Mesenchymal stem cell (in vitro differentiated cells and primary cell): ENCODE results near the gene OR11A1.
A peak's percentile ranks its signal among the peaks of the same experiment; 100 is the strongest.

ENCODE experiments used
- DNase-seq: peaks from one replicate; pipeline ENCODE4 v3.0.0-alpha.2; 2013
- H2AFZ ChIP-seq: one replicate; pipeline ENCODE4 v1.6.1; 2013; ENCODE audit warnings: low read depth, mild to moderate bottlenecking, control low read depth, inconsistent platforms, low read length, moderate library complexity
- H2AK5ac ChIP-seq: 2 replicates; pipeline ENCODE4 v1.6.1; 2013; ENCODE audit warnings: low read length, moderate library complexity, mild to moderate bottlenecking, inconsistent platforms; ENCODE audit not compliant: severe bottlenecking
- H2BK120ac ChIP-seq: one replicate; pipeline ENCODE4 v1.6.1; 2013; ENCODE audit warnings: low read depth, mild to moderate bottlenecking, inconsistent platforms, low read length, moderate library complexity
- H2BK12ac ChIP-seq, 2 experiments: one replicate each; pipeline ENCODE4 v1.6.1; 2013; ENCODE audit warnings: inconsistent platforms in 2 of 2, low read length in 2 of 2, mild to moderate bottlenecking in 2 of 2, moderate library complexity in 2 of 2, control low read depth in 1 of 2
- H2BK15ac ChIP-seq: one replicate; pipeline ENCODE4 v1.6.1; 2013; ENCODE audit warnings: mild to moderate bottlenecking, low read depth, inconsistent platforms; ENCODE audit not compliant: poor library complexity, severe bottlenecking
- H2BK5ac ChIP-seq: 2 replicates; pipeline ENCODE4 v1.6.1; 2013; ENCODE audit warnings: low read depth, mild to moderate bottlenecking, low read length, control low read depth, inconsistent platforms; ENCODE audit not compliant: poor library complexity, severe bottlenecking
- H3K14ac ChIP-seq, 2 experiments: one replicate each; pipeline ENCODE4 v1.6.1; 2013; ENCODE audit warnings: inconsistent platforms in 2 of 2, low read length in 2 of 2, control low read depth in 1 of 2, mild to moderate bottlenecking in 1 of 2, moderate library complexity in 1 of 2
- H3K18ac ChIP-seq, 2 experiments: one replicate each; pipeline ENCODE4 v1.6.1; 2013; ENCODE audit warnings: inconsistent platforms in 2 of 2, low read length in 2 of 2, control low read depth in 1 of 2, low read depth in 1 of 2, mild to moderate bottlenecking in 1 of 2
- H3K23ac ChIP-seq, 2 experiments: one replicate each; pipeline ENCODE4 v1.6.1; 2013; ENCODE audit warnings: inconsistent platforms in 2 of 2, low read length in 2 of 2, mild to moderate bottlenecking in 2 of 2, moderate library complexity in 2 of 2, control low read depth in 1 of 2
- H3K27ac ChIP-seq: 2 replicates; pipeline ENCODE4 v1.5.1; 2013; ENCODE audit warnings: mild to moderate bottlenecking, moderate library complexity, low read length, control low read depth, inconsistent platforms; ENCODE audit not compliant: poor library complexity, severe bottlenecking
- H3K27me3 ChIP-seq, 2 experiments: 2 replicates each; pipeline versions ENCODE4 v1.6.1 to v1.7.0; 2013; ENCODE audit warnings: low read length in 2 of 2, mild to moderate bottlenecking in 2 of 2, moderate library complexity in 2 of 2, control low read depth in 1 of 2, inconsistent platforms in 1 of 2; ENCODE audit not compliant: control insufficient read depth in 1 of 2, insufficient read depth in 1 of 2
- H3K36me3 ChIP-seq, 2 experiments: 2 replicates each; pipeline versions ENCODE4 v1.6.1 to v1.7.0; 2013; ENCODE audit warnings: low read length in 2 of 2, control low read depth in 1 of 2, inconsistent platforms in 1 of 2, low read depth in 1 of 2, mild to moderate bottlenecking in 1 of 2; ENCODE audit not compliant: insufficient read depth in 2 of 2, control insufficient read depth in 1 of 2
- H3K4ac ChIP-seq, 2 experiments: one replicate each; pipeline ENCODE4 v1.6.1; 2013; ENCODE audit warnings: inconsistent platforms in 2 of 2, low read length in 2 of 2, mild to moderate bottlenecking in 2 of 2, moderate library complexity in 2 of 2, control low read depth in 1 of 2, low read depth in 1 of 2
- H3K4me1 ChIP-seq: 2 replicates; pipeline ENCODE4 v1.6.1; 2013; ENCODE audit warnings: low read depth, low read length, control low read depth; ENCODE audit not compliant: control insufficient read depth, insufficient read depth
- H3K4me2 ChIP-seq: 2 replicates; pipeline ENCODE4 v1.6.1; 2013; ENCODE audit warnings: low read length, mild to moderate bottlenecking, inconsistent platforms; ENCODE audit not compliant: poor library complexity, severe bottlenecking
- H3K4me3 ChIP-seq, 2 experiments: 2 replicates each; pipeline versions ENCODE4 v1.5.1 to v1.7.0; 2013; ENCODE audit warnings: low read length in 2 of 2, mild to moderate bottlenecking in 2 of 2, control low read depth in 1 of 2, low read depth in 1 of 2; ENCODE audit not compliant: insufficient read depth in 1 of 2
- H3K79me1 ChIP-seq: replicated peaks from 2 replicates; pipeline ENCODE4 v1.6.1; 2013; ENCODE audit warnings: mild to moderate bottlenecking, control low read depth, low read length, inconsistent platforms; ENCODE audit not compliant: poor library complexity, severe bottlenecking
- H3K9ac ChIP-seq: 2 replicates; pipeline ENCODE4 v1.7.0; 2013; ENCODE audit warnings: mild to moderate bottlenecking, low read length, moderate library complexity
- H3K9me3 ChIP-seq: 2 replicates; pipeline ENCODE4 v1.7.0; 2013; ENCODE audit warnings: mild to moderate bottlenecking, low read length; ENCODE audit not compliant: control insufficient read depth
- H4K8ac ChIP-seq: one replicate; pipeline ENCODE4 v1.6.1; 2013; ENCODE audit warnings: inconsistent platforms, mild to moderate bottlenecking, low read length, moderate library complexity
- H4K91ac ChIP-seq: one replicate; pipeline ENCODE4 v1.6.1; 2013; ENCODE audit warnings: mild to moderate bottlenecking, low read length, inconsistent platforms
- WGBS: methylation state at CpG from one replicate; pipeline ENCODE4 v1.1.7; 2013; ENCODE audit warnings: mixed read lengths; 5-methylcytosine and 5-hydroxymethylcytosine counted together

Gene OR11A1

GRCh38 chr6:29424575-29424974, 32.3 kb downstream of the OR11A1 start:
- H3K18ac ChIP-seq, result no peak overlapping the region
- H2BK5ac ChIP-seq, result no peak overlapping the region
- H3K4me3 ChIP-seq, result no peak overlapping the region
- H3K14ac ChIP-seq, result no peak overlapping the region
- H3K27me3 ChIP-seq, result no peaks in the 10 kb centered on the region
- H2BK12ac ChIP-seq, result no peak overlapping the region
- H3K23ac ChIP-seq, result no peak overlapping the region
- no peak for DNase-seq
- H2BK120ac ChIP-seq, result no peak overlapping the region
- no peaks in the 10 kb centered on the region for H3K79me1 ChIP-seq
- H3K4me1 ChIP-seq, result no peaks in the 10 kb centered on the region
- peaks cover 2% of the 10 kb centered on the region for H3K9me3 ChIP-seq
- H3K27ac ChIP-seq, result no peak overlapping the region
- no peak overlapping the region for H4K8ac ChIP-seq
- H2BK15ac ChIP-seq, result no peak overlapping the region
- H2AK5ac ChIP-seq, result no peak overlapping the region
- no peak overlapping the region for H3K4ac ChIP-seq
- WGBS, result 33% methylated on average over 1 of the region's 2 CpGs
- H3K9ac ChIP-seq, result no peak overlapping the region
- H4K91ac ChIP-seq, result no peak overlapping the region
- no peaks in the 10 kb centered on the region for H3K36me3 ChIP-seq
- H2AFZ ChIP-seq, result no peak overlapping the region
- H3K4me2 ChIP-seq, result no peak overlapping the region

DNA sequence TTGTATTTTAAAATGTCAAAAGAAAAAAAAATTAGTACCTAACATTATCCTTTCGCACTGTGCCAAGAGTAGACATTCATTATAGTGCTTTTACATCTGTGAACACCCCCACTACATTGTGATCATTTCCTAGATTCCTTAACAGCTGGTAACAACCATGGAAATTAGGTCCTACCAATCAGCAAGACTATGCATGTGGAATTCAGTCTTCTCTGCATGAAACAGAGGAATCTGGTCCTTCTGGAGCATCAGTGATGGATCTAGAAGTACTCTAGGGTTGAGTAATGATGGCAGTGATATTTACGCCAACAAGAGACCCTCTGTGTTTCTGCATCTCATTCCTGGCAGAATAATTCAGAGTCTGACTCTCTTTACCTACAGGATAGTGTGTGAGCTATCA, 32.7 kb downstream of the OR11A1 start:
- Histone ChIP-seq H2AK5ac (no peak overlapping the region), H2BK120ac (no peak overlapping the region), H3K4me2 (no peak overlapping the region), H2BK15ac (no peak overlapping the region), H2BK12ac (no peak overlapping the region), H3K27me3 (no peaks in the 10 kb centered on the region), H3K4me1 (no peaks in the 10 kb centered on the region), H4K91ac (no peak overlapping the region), H3K4me3 (no peak overlapping the region), H3K18ac (no peak overlapping the region), H3K36me3 (no peaks in the 10 kb centered on the region), H3K79me1 (no peaks in the 10 kb centered on the region), H3K4ac (no peak overlapping the region), H3K9ac (no peak overlapping the region), H3K14ac (no peak overlapping the region), H2BK5ac (no peak overlapping the region), H3K23ac (no peak overlapping the region), H4K8ac (no peak overlapping the region), H3K9me3 (peaks cover 2% of the 10 kb centered on the region), H2AFZ (no peak overlapping the region), H3K27ac (no peak overlapping the region)
- DNase-seq, result no peak
- 79% methylated on average over 1 of the region's 2 CpGs for WGBS

DNA sequence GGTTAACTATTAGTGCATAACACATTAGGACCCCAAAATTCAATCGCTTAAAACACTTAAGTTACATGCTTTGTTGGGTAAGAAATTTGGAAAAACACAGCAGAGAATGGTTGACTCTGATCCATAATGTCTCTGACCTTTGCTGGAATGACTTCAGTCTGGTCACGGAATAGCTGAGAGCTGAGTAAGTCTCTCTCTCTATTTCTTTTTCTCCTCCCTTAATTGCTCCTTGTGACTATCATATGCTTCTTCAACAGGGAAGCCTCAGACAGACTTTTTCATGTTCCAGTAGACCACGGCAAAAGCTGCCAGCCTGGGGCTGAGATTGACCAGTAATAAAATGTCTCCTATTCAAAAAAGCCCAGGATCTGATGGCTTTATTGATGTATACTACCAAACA, 37.4 kb downstream of the OR11A1 start:
- H2AFZ ChIP-seq, result no peak overlapping the region
- H2BK15ac ChIP-seq, result no peak overlapping the region
- 82% methylated on average over 3 of the region's 3 CpGs for WGBS

DNA sequence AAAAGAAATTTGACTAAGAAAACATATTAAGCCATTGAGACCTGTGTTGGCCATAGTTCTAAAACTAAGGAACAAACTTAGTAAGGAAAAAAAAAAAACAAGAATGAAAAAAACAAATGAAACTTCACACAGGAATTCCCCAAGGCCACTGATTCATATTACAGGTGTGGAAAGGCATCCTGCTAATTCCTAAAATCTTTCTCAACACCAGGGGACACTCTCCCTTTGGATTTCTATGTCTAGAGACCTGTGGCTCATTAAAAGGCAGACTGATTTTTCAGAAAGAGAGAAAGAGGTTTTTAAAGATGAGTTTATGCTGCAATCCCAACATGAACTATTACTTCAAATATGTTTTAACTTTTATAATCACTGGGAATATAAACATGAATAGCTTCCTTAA, 42.3 kb downstream of the OR11A1 start, which contains the start of gene OR12D1:
OR12D1 (plus strand) TSS at position 341 of the 400 bp plus-strand sequence.
- Histone ChIP-seq H3K9me3 (peaks cover 9% of the 10 kb centered on the region), H3K23ac (no peak within 1 kb of the TSS), H2AFZ (no peak within 1 kb of the TSS), H3K27ac (no peak within 1 kb of the TSS), H3K27me3 (no peaks in the 10 kb centered on the region), H3K36me3 (no peaks in the 10 kb centered on the region), H3K4ac (no peak within 1 kb of the TSS), H3K18ac (no peak within 1 kb of the TSS), H3K14ac (no peak within 1 kb of the TSS), H3K9ac (no peak within 1 kb of the TSS), H3K79me1 (no peaks in the 10 kb centered on the region), H2BK5ac (no peak within 1 kb of the TSS), H2BK120ac (no peak within 1 kb of the TSS), H4K8ac (no peak within 1 kb of the TSS), H3K4me1 (no peaks in the 10 kb centered on the region), H2BK12ac (no peak within 1 kb of the TSS), H4K91ac (no peak within 1 kb of the TSS), H3K4me2 (no peak within 1 kb of the TSS), H2AK5ac (no peak within 1 kb of the TSS), H3K4me3 (no peak within 1 kb of the TSS), H2BK15ac (no peak within 1 kb of the TSS)
- no peak for DNase-seq

More for the DNA sequence above, 37.4 kb downstream of the OR11A1 start:
- H2AK5ac ChIP-seq, result no peak overlapping the region
- H4K91ac ChIP-seq, result no peak overlapping the region
- no peak overlapping the region for H3K4me3 ChIP-seq
- peaks cover 2% of the 10 kb centered on the region for H3K9me3 ChIP-seq
- H4K8ac ChIP-seq, result no peak overlapping the region
- no peak overlapping the region for H3K18ac ChIP-seq
- no peak overlapping the region for H3K4ac ChIP-seq
- H3K4me2 ChIP-seq, result no peak overlapping the region
- no peak overlapping the region for H2BK12ac ChIP-seq
- no peaks in the 10 kb centered on the region for H3K79me1 ChIP-seq
- H2BK5ac ChIP-seq, result no peak overlapping the region
- H3K27ac ChIP-seq, result peak overlapping the region; percentile 49
- no peak overlapping the region for H2BK120ac ChIP-seq
- H3K4me1 ChIP-seq, result no peaks in the 10 kb centered on the region
- H3K36me3 ChIP-seq, result no peaks in the 10 kb centered on the region
- no peaks in the 10 kb centered on the region for H3K27me3 ChIP-seq
- no peak for DNase-seq
- no peak overlapping the region for H3K9ac ChIP-seq
- H3K23ac ChIP-seq, result no peak overlapping the region
- no peak overlapping the region for H3K14ac ChIP-seq
